Mucosa of descending colon (tissue), 3 donors: ENCODE data around the gene ZNF582. TPM values are rescaled to one million over a fixed set of nuclear protein-coding genes. Genes with fewer than 3 reads are reported as not detected.
A peak's percentile ranks its signal among the peaks of the same experiment; 100 is the strongest.

ENCODE experiments used
- ATAC-seq: fragments of 200-7000 bp; cut with Tn5 transposase; one replicate; pipeline ENCODE4 v1.9.1; 2020; ENCODE audit warnings: mild to moderate bottlenecking, moderate library complexity
- DNase-seq, 3 donors: peaks; one replicate each; pipeline ENCODE4 v3.0.0-alpha.2; 2020
- H3K36me3 ChIP-seq: fragments of 200-600 bp; one replicate; pipeline ENCODE4 v1.8.0; 2021; ENCODE audit warnings: low read depth, mild to moderate bottlenecking
- H3K4me1 ChIP-seq: fragments of 200-600 bp; one replicate; pipeline ENCODE4 v1.8.0; 2021; ENCODE audit warnings: low read depth, mild to moderate bottlenecking
- H3K4me3 ChIP-seq: fragments of 200-600 bp; one replicate; pipeline ENCODE4 v1.8.0; 2021; ENCODE audit warnings: mild to moderate bottlenecking
- H3K9me3 ChIP-seq: fragments of 200-600 bp; one replicate; pipeline ENCODE4 v1.8.0; 2021; ENCODE audit warnings: mild to moderate bottlenecking
- CTCF ChIP-seq: fragments of 200-600 bp; IDR thresholded peaks from one replicate; pipeline ENCODE4 v1.8.0; 2022; ENCODE audit warnings: antibody characterized with exemption, mild to moderate bottlenecking
- intact Hi-C, 2 donors: fragments of 100-400 bp; cut with DNase I in 1 of 2; cut with micrococcal nuclease in 1 of 2; formaldehyde crosslinking; loops; one replicate each; pipeline versions ENCODE4 v1.11.0 to v1.11.1; 2022; cut with DNase I, micrococcal nuclease
- long read RNA-seq, 2 donors: library from polyadenylated mRNA; unstranded; transcript quantifications; one replicate each; pipeline ENCODE4 v2.0.0, GENCODE V29; 2019 to 2021
- total RNA-seq, 3 donors: library from RNA; stranded (reverse); fragmentation: NEBNext Ultra II Directional in 2 of 3; extraction: Animal tissue kit (Norgen Biotek cat#: 25700) in 2 of 3; gene quantifications; one replicate each; pipeline versions ENCODE4 v1.2.1 to v1.2.4, GENCODE V29; 2021 to 2023
- donor health status: DM: no; HTN: no; CAD: no; lungs with moderate emphysema.
- donor health status: DM: no; HTN: no; CAD: no.
- donor health status: DM: no; HTN: yes; CAD: no.

The ZNF582 gene
- 1 to 10 TPM; 1.4 to 6.6 (median 1.6) TPM for total RNA-seq
- long read RNA-seq, donor 1, partial matches to known transcripts, result 1 of 8 reads
- long read RNA-seq, donor 1, other reads (novel, unspliced or antisense), result 1 of 8 reads
- long read RNA-seq, donor 2, result 0 reads

GRCh38 chr19:56393119-56394012 is at the start of gene ZNF582:
TSS of gene ZNF582 (minus strand) at chr19:56393534. CDS start at chr19:56391752, 1,782 bp downstream.
- peaks cover 42% of the 10 kb centered on the region for H3K9me3 ChIP-seq
- peak; percentile 61 for TF ChIP-seq CTCF
- H3K36me3 ChIP-seq, result no peaks in the 10 kb centered on the region
- no peaks in the 10 kb centered on the region for H3K4me1 ChIP-seq
- intact Hi-C loops, result no loop called here
- peak within 1 kb of the TSS; percentile 61 for H3K4me3 ChIP-seq
- ATAC-seq, result peak; percentile 99
- peak; percentile 94 to 96 (median 96) for DNase-seq

GRCh38 chr19:56441206-56441792 is 48.0 kb upstream of the ZNF582 start:
- Histone ChIP-seq H3K36me3 (no peaks in the 10 kb centered on the region), H3K4me1 (no peaks in the 10 kb centered on the region), H3K9me3 (peaks cover 85% of the 10 kb centered on the region), H3K4me3 (no peak overlapping the region)
- intact Hi-C loops, result no loop called here
- no peak for TF ChIP-seq CTCF
- no peak for DNase-seq
- ATAC-seq, result no peak

- Histone ChIP-seq H3K4me1 (no peaks in the 10 kb centered on the region), H3K4me3 (no peak overlapping the region), H3K9me3 (peaks cover 100% of the 10 kb centered on the region), H3K36me3 (no peaks in the 10 kb centered on the region)
- TF ChIP-seq CTCF, result no peak
- intact Hi-C loops, result no loop called here
- DNase-seq, result no peak
- no peak for ATAC-seq
These were observed 30.6 kb upstream of the ZNF582 start for GRCh38 chr19:56423985-56424353.

- no peak for ATAC-seq
- Histone ChIP-seq H3K36me3 (no peaks in the 10 kb centered on the region), H3K4me3 (no peak overlapping the region), H3K4me1 (no peaks in the 10 kb centered on the region), H3K9me3 (peaks cover 100% of the 10 kb centered on the region)
- no peak for TF ChIP-seq CTCF
- intact Hi-C loops, result no loop called here
- DNase-seq, result no peak
These were observed 30.1 kb upstream of the ZNF582 start for GRCh38 chr19:56423276-56423984.

GRCh38 chr19:56405062-56405461 is 11.7 kb upstream of the ZNF582 start:
- no peak for ATAC-seq
- no peak for TF ChIP-seq CTCF
- no peak for DNase-seq
- H3K9me3 ChIP-seq, result peaks cover 69% of the 10 kb centered on the region
- H3K4me3 ChIP-seq, result no peak overlapping the region
- H3K4me1 ChIP-seq, result peaks cover 4% of the 10 kb centered on the region
- intact Hi-C loops, result no loop called here
- no peaks in the 10 kb centered on the region for H3K36me3 ChIP-seq
